ENCODE results near the gene GPR15LG. TPM values are rescaled to one million over a fixed set of nuclear protein-coding genes. Genes with fewer than 3 reads are reported as not detected.

The GPR15LG gene
- polyA plus RNA-seq, 2 donors, result 273 to 321 TPM

GRCh38 chr10:84217746-84218145 lies 44.1 kb downstream of the GPR15LG start:
- no peaks in the 10 kb centered on the region for H3K27me3 ChIP-seq (ENCODE audit: control insufficient read depth in 1 of 2, insufficient read depth in 2 of 2, low read length in 2 of 2)
- H3K9me3 ChIP-seq (ENCODE audit: control insufficient read depth in 2 of 2, insufficient read depth in 1 of 2, low read depth in 1 of 2, low read length in 1 of 2), result no peaks in the 10 kb centered on the region
- no peaks in the 10 kb centered on the region for H3K4me1 ChIP-seq (ENCODE audit: control insufficient read depth in 2 of 2, insufficient read depth in 2 of 2, low read length in 1 of 2)
- H3K4me3 ChIP-seq (ENCODE audit: low read depth in 1 of 2, low read length in 2 of 2), result no peak overlapping the region
- H3K36me3 ChIP-seq (ENCODE audit: control insufficient read depth in 2 of 2, insufficient read depth in 2 of 2, low read length in 1 of 2), result no peaks in the 10 kb centered on the region
- no peak overlapping the region for H3K27ac ChIP-seq (ENCODE audit: low read depth in 2 of 2, low read length in 1 of 2)
- WGBS, 2 donors, result 88 to 94% methylated on average over 4 of the region's 4 CpGs

GRCh38 chr10:84221916-84222315 lies 48.3 kb downstream of the GPR15LG start:
- WGBS, 2 donors, result 74 to 84% methylated on average over 8 of the region's 8 CpGs
- no peaks in the 10 kb centered on the region for H3K36me3 ChIP-seq (ENCODE audit: control insufficient read depth in 2 of 2, insufficient read depth in 2 of 2, low read length in 1 of 2)
- H3K27ac ChIP-seq (ENCODE audit: low read depth in 2 of 2, low read length in 1 of 2), result no peak overlapping the region

GRCh38 chr10:84224411-84225028 lies 50.9 kb downstream of the GPR15LG start:
- no peaks in the 10 kb centered on the region for H3K36me3 ChIP-seq (ENCODE audit: control insufficient read depth in 2 of 2, insufficient read depth in 2 of 2, low read length in 1 of 2)
- H3K27ac ChIP-seq (ENCODE audit: low read depth in 2 of 2, low read length in 1 of 2), result no peak overlapping the region
- H3K4me1 ChIP-seq (ENCODE audit: control insufficient read depth in 2 of 2, insufficient read depth in 2 of 2, low read length in 1 of 2), result no peaks in the 10 kb centered on the region
- WGBS, 2 donors, result 48 to 56% methylated on average over 6 of the region's 6 CpGs
- no peaks in the 10 kb centered on the region for H3K9me3 ChIP-seq (ENCODE audit: control insufficient read depth in 2 of 2, insufficient read depth in 1 of 2, low read depth in 1 of 2, low read length in 1 of 2)
- H3K27me3 ChIP-seq (ENCODE audit: control insufficient read depth in 1 of 2, insufficient read depth in 2 of 2, low read length in 2 of 2), result no peaks in the 10 kb centered on the region
- H3K4me3 ChIP-seq (ENCODE audit: low read depth in 1 of 2, low read length in 2 of 2), result no peak overlapping the region

More at GRCh38 chr10:84221916-84222315, 48.3 kb downstream of the GPR15LG start:
- no peaks in the 10 kb centered on the region for H3K27me3 ChIP-seq (ENCODE audit: control insufficient read depth in 1 of 2, insufficient read depth in 2 of 2, low read length in 2 of 2)
- no peak overlapping the region for H3K4me3 ChIP-seq (ENCODE audit: low read depth in 1 of 2, low read length in 2 of 2)
- no peaks in the 10 kb centered on the region for H3K4me1 ChIP-seq (ENCODE audit: control insufficient read depth in 2 of 2, insufficient read depth in 2 of 2, low read length in 1 of 2)
- H3K9me3 ChIP-seq (ENCODE audit: control insufficient read depth in 2 of 2, insufficient read depth in 1 of 2, low read depth in 1 of 2, low read length in 1 of 2), result no peaks in the 10 kb centered on the region

- 70 to 71% methylated on average over 6 of the region's 6 CpGs for WGBS, 2 donors
- no peak within 1 kb of the TSS for H3K27ac ChIP-seq (ENCODE audit: low read depth in 2 of 2, low read length in 1 of 2)
- H3K27me3 ChIP-seq (ENCODE audit: control insufficient read depth in 1 of 2, insufficient read depth in 2 of 2, low read length in 2 of 2), result no peaks in the 10 kb centered on the region
- no peaks in the 10 kb centered on the region for H3K4me1 ChIP-seq (ENCODE audit: control insufficient read depth in 2 of 2, insufficient read depth in 2 of 2, low read length in 1 of 2)
- H3K4me3 ChIP-seq (ENCODE audit: low read depth in 1 of 2, low read length in 2 of 2), result no peak within 1 kb of the TSS
- H3K9me3 ChIP-seq (ENCODE audit: control insufficient read depth in 2 of 2, insufficient read depth in 1 of 2, low read depth in 1 of 2, low read length in 1 of 2), result no peaks in the 10 kb centered on the region
- no peaks in the 10 kb centered on the region for H3K36me3 ChIP-seq (ENCODE audit: control insufficient read depth in 2 of 2, insufficient read depth in 2 of 2, low read length in 1 of 2)
Measured at GRCh38 chr10:84225427-84226173, 52.0 kb downstream of the GPR15LG start, which contains the start of gene LRIT2. TSS of gene LRIT2 (minus strand) at chr10:84225544. CDS start at chr10:84225520, 24 bp downstream.

- Histone ChIP-seq H3K4me1 (ENCODE audit: control insufficient read depth in 2 of 2, insufficient read depth in 2 of 2, low read length in 1 of 2) (no peaks in the 10 kb centered on the region), H3K27ac (ENCODE audit: low read depth in 2 of 2, low read length in 1 of 2) (no peak overlapping the region), H3K9me3 (ENCODE audit: control insufficient read depth in 2 of 2, insufficient read depth in 1 of 2, low read depth in 1 of 2, low read length in 1 of 2) (no peaks in the 10 kb centered on the region), H3K36me3 (ENCODE audit: control insufficient read depth in 2 of 2, insufficient read depth in 2 of 2, low read length in 1 of 2) (no peaks in the 10 kb centered on the region), H3K4me3 (ENCODE audit: low read depth in 1 of 2, low read length in 2 of 2) (no peak overlapping the region), H3K27me3 (ENCODE audit: control insufficient read depth in 1 of 2, insufficient read depth in 2 of 2, low read length in 2 of 2) (no peaks in the 10 kb centered on the region)
- WGBS, 2 donors, result 73 to 77% methylated on average over 3 of the region's 3 CpGs
Measured at GRCh38 chr10:84226616-84227015, 53.0 kb downstream of the GPR15LG start.

GRCh38 chr10:84227810-84228209 lies 54.2 kb downstream of the GPR15LG start:
- H3K36me3 ChIP-seq (ENCODE audit: control insufficient read depth in 2 of 2, insufficient read depth in 2 of 2, low read length in 1 of 2), result no peaks in the 10 kb centered on the region
- WGBS, 2 donors, result 68 to 72% methylated on average over 4 of the region's 4 CpGs
- no peaks in the 10 kb centered on the region for H3K4me1 ChIP-seq (ENCODE audit: control insufficient read depth in 2 of 2, insufficient read depth in 2 of 2, low read length in 1 of 2)
- H3K4me3 ChIP-seq (ENCODE audit: low read depth in 1 of 2, low read length in 2 of 2), result no peak overlapping the region
- H3K27ac ChIP-seq (ENCODE audit: low read depth in 2 of 2, low read length in 1 of 2), result no peak overlapping the region
- H3K27me3 ChIP-seq (ENCODE audit: control insufficient read depth in 1 of 2, insufficient read depth in 2 of 2, low read length in 2 of 2), result no peaks in the 10 kb centered on the region
- no peaks in the 10 kb centered on the region for H3K9me3 ChIP-seq (ENCODE audit: control insufficient read depth in 2 of 2, insufficient read depth in 1 of 2, low read depth in 1 of 2, low read length in 1 of 2)

GRCh38 chr10:84230359-84230758 lies 56.8 kb downstream of the GPR15LG start:
- Histone ChIP-seq H3K36me3 (ENCODE audit: control insufficient read depth in 2 of 2, insufficient read depth in 2 of 2, low read length in 1 of 2) (no peaks in the 10 kb centered on the region), H3K4me3 (ENCODE audit: low read depth in 1 of 2, low read length in 2 of 2) (no peak overlapping the region), H3K27me3 (ENCODE audit: control insufficient read depth in 1 of 2, insufficient read depth in 2 of 2, low read length in 2 of 2) (no peaks in the 10 kb centered on the region), H3K9me3 (ENCODE audit: control insufficient read depth in 2 of 2, insufficient read depth in 1 of 2, low read depth in 1 of 2, low read length in 1 of 2) (no peaks in the 10 kb centered on the region), H3K4me1 (ENCODE audit: control insufficient read depth in 2 of 2, insufficient read depth in 2 of 2, low read length in 1 of 2) (no peaks in the 10 kb centered on the region), H3K27ac (ENCODE audit: low read depth in 2 of 2, low read length in 1 of 2) (no peak overlapping the region)
- whole genome bisulfite sequencing, 2 donors, result 46 to 59% methylated on average over 1 of the region's 1 CpG

GRCh38 chr10:84232376-84232775 lies 58.8 kb downstream of the GPR15LG start:
- Histone ChIP-seq H3K4me1 (ENCODE audit: control insufficient read depth in 2 of 2, insufficient read depth in 2 of 2, low read length in 1 of 2) (no peaks in the 10 kb centered on the region), H3K4me3 (ENCODE audit: low read depth in 1 of 2, low read length in 2 of 2) (no peak overlapping the region), H3K9me3 (ENCODE audit: control insufficient read depth in 2 of 2, insufficient read depth in 1 of 2, low read depth in 1 of 2, low read length in 1 of 2) (no peaks in the 10 kb centered on the region), H3K27me3 (ENCODE audit: control insufficient read depth in 1 of 2, insufficient read depth in 2 of 2, low read length in 2 of 2) (no peaks in the 10 kb centered on the region), H3K27ac (ENCODE audit: low read depth in 2 of 2, low read length in 1 of 2) (no peak overlapping the region), H3K36me3 (ENCODE audit: control insufficient read depth in 2 of 2, insufficient read depth in 2 of 2, low read length in 1 of 2) (no peaks in the 10 kb centered on the region)
- WGBS, 2 donors, result 86 to 90% methylated on average over 10 of the region's 10 CpGs

- 77 to 84% methylated on average over 4 of the region's 4 CpGs for WGBS, 2 donors
- Histone ChIP-seq H3K27ac (ENCODE audit: low read depth in 2 of 2, low read length in 1 of 2) (no peak overlapping the region), H3K27me3 (ENCODE audit: control insufficient read depth in 1 of 2, insufficient read depth in 2 of 2, low read length in 2 of 2) (no peaks in the 10 kb centered on the region)
Measured at GRCh38 chr10:84233940-84234339, 60.3 kb downstream of the GPR15LG start.

GRCh38 chr10:84234479-84234878 lies 60.9 kb downstream of the GPR15LG start:
- H3K27me3 ChIP-seq (ENCODE audit: control insufficient read depth in 1 of 2, insufficient read depth in 2 of 2, low read length in 2 of 2), result no peaks in the 10 kb centered on the region
- no peaks in the 10 kb centered on the region for H3K4me1 ChIP-seq (ENCODE audit: control insufficient read depth in 2 of 2, insufficient read depth in 2 of 2, low read length in 1 of 2)
- no peaks in the 10 kb centered on the region for H3K36me3 ChIP-seq (ENCODE audit: control insufficient read depth in 2 of 2, insufficient read depth in 2 of 2, low read length in 1 of 2)
- 83 to 95% methylated on average over 4 of the region's 4 CpGs for WGBS, 2 donors
- H3K9me3 ChIP-seq (ENCODE audit: control insufficient read depth in 2 of 2, insufficient read depth in 1 of 2, low read depth in 1 of 2, low read length in 1 of 2), result no peaks in the 10 kb centered on the region
- no peak overlapping the region for H3K27ac ChIP-seq (ENCODE audit: low read depth in 2 of 2, low read length in 1 of 2)
- H3K4me3 ChIP-seq (ENCODE audit: low read depth in 1 of 2, low read length in 2 of 2), result no peak overlapping the region

More at GRCh38 chr10:84233940-84234339, 60.3 kb downstream of the GPR15LG start:
- Histone ChIP-seq H3K9me3 (ENCODE audit: control insufficient read depth in 2 of 2, insufficient read depth in 1 of 2, low read depth in 1 of 2, low read length in 1 of 2) (no peaks in the 10 kb centered on the region), H3K36me3 (ENCODE audit: control insufficient read depth in 2 of 2, insufficient read depth in 2 of 2, low read length in 1 of 2) (no peaks in the 10 kb centered on the region), H3K4me3 (ENCODE audit: low read depth in 1 of 2, low read length in 2 of 2) (no peak overlapping the region), H3K4me1 (ENCODE audit: control insufficient read depth in 2 of 2, insufficient read depth in 2 of 2, low read length in 1 of 2) (no peaks in the 10 kb centered on the region)

Data from esophagus (tissue), 2 donors.